ENCODE data around the gene KCND3.

DNA sequence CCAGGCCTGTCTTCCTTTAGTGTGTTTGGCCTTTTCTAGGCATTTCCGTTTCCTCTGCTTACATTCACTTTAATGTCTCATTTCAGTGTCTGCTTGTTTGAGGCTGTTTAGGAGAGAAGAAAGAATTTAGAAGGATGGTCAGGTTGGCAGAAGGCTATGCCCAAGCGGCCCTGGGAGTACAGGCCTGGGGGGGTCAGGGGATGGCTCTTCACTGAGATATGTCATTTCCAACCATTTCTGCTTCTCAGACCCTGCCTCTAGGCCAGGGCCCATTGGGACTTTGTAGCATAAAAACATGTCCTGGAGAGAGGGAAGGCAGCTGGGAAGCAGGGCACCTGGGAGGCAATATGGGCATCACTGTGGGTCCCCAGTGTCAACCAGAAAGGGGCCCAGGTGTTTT lies 147.7 kb downstream of the KCND3 start:
- no peak for TF ChIP-seq CTCF (IDR thresholded peaks at IDR 0.05)
- no peak for TF ChIP-seq POLR2A (IDR thresholded peaks at IDR 0.05)

Data from thyroid gland (tissue), 4 donors.